HepG2 (cell line): Measurements from ENCODE around the gene ELMOD3. TPM values are rescaled to one million over a fixed set of nuclear protein-coding genes. Genes with fewer than 3 reads are reported as not detected.

Source experiments
- CBFB ChIP-seq: sonication (generic); formaldehyde crosslinking; IDR thresholded peaks from 2 replicates; pipeline ENCODE4 v1.4.0; 2020; ENCODE audit warnings: missing genetic modification reagents
- ELF3 ChIP-seq: IDR thresholded peaks from 2 replicates; pipeline ENCODE4 v1.6.1; 2016; ENCODE audit warnings: missing genetic modification reagents, missing compliant biosample characterization
- FOXO1 ChIP-seq: sonication (generic); formaldehyde crosslinking; IDR thresholded peaks from 2 replicates; pipeline ENCODE4 v1.4.0; 2020; ENCODE audit warnings: missing genetic modification reagents
- HIVEP1 ChIP-seq: sonication (generic); formaldehyde crosslinking; IDR thresholded peaks from 2 replicates; pipeline ENCODE4 v1.4.0; 2020; ENCODE audit warnings: mild to moderate bottlenecking, missing genetic modification reagents
- ISX ChIP-seq: sonication (generic); formaldehyde crosslinking; conservative IDR thresholded peaks from 2 replicates; pipeline ENCODE4 v1.5.0; 2020; ENCODE audit warnings: missing genetic modification reagents
- KDM1A ChIP-seq: IDR thresholded peaks from 2 replicates; pipeline ENCODE4 v1.6.1; 2016; ENCODE audit warnings: missing compliant biosample characterization
- KLF13 ChIP-seq: sonication (generic); formaldehyde crosslinking; IDR thresholded peaks from 2 replicates; pipeline ENCODE4 v1.4.0; 2020; ENCODE audit warnings: mild to moderate bottlenecking, missing genetic modification reagents
- MEIS1 ChIP-seq: sonication (generic); formaldehyde crosslinking; IDR thresholded peaks from 2 replicates; pipeline ENCODE4 v1.9.0; 2021; ENCODE audit warnings: mild to moderate bottlenecking, missing genetic modification reagents, moderate library complexity, borderline replicate concordance
- MIER2 ChIP-seq: IDR thresholded peaks from 2 replicates; pipeline ENCODE4 v1.6.1; 2016; ENCODE audit warnings: missing biosample characterization, missing genetic modification reagents
- PTBP1 ChIP-seq: fragments of 200-400 bp; formaldehyde crosslinking; IDR thresholded peaks from 2 replicates; pipeline ENCODE4 v1.6.1; 2018; ENCODE audit warnings: low read length, low read depth; ENCODE audit not compliant: poor library complexity, severe bottlenecking
- RBM22 ChIP-seq: fragments of 200-400 bp; formaldehyde crosslinking; optimal IDR thresholded peaks from 2 replicates; pipeline ENCODE3; 2017; ENCODE audit warnings: mild to moderate bottlenecking, low read length, moderate library complexity
- RNF2 ChIP-seq: fragments of 450-650 bp; conservative IDR thresholded peaks from 2 replicates; pipeline ENCODE4 v1.6.1; 2016; ENCODE audit warnings: low read depth
- TCF7L2 ChIP-seq: IDR thresholded peaks from 2 replicates; pipeline ENCODE4 v1.6.1; 2011; ENCODE audit warnings: mild to moderate bottlenecking, low read depth, low read length, moderate library complexity
- ZNF431 ChIP-seq: sonication (generic); formaldehyde crosslinking; IDR thresholded peaks from 2 replicates; pipeline ENCODE4 v1.9.0; 2022; ENCODE audit warnings: missing genetic modification reagents, low read depth, mild to moderate bottlenecking, borderline replicate concordance
- ZNF569 ChIP-seq: sonication (generic); formaldehyde crosslinking; IDR thresholded peaks from 2 replicates; pipeline ENCODE4 v1.5.0; 2020; ENCODE audit warnings: mild to moderate bottlenecking, missing genetic modification reagents, moderate library complexity, borderline replicate concordance
- ZNF792 ChIP-seq: IDR thresholded peaks from 2 replicates; pipeline ENCODE4 v1.6.1; 2016
- polyA plus RNA-seq, 8 experiments: library from polyadenylated mRNA; depleted of rRNA in 3 of 8; stranded (reverse) in 7 of 8; unstranded in 1 of 8; fragments of >200 nt; fragmentation: Illumina TruSeq in 4 of 8; extraction: Trizol in 4 of 8; gene quantifications; 2 replicates each; pipeline versions ENCODE4 v1.2.1 to v1.2.3, GENCODE V29; 2011 to 2016; ENCODE audit warnings: low read depth in 4 of 8, missing spikeins in 1 of 8, mixed read lengths in 1 of 8; ENCODE audit not compliant: insufficient read depth in 1 of 8
- total RNA-seq, 5 experiments: library from RNA; depleted of rRNA; stranded (reverse); fragments of >200 nt; fragmentation: Illumina TruSeq; extraction: Trizol; gene quantifications; 2 replicates each; pipeline ENCODE4 v1.2.3, GENCODE V29; 2016; ENCODE audit warnings: low read depth in 1 of 5
- TF ChIP-seq, protein P1 (sequence below), 2 experiments: sonication (generic) in 1 of 2; formaldehyde crosslinking in 1 of 2; IDR thresholded peaks; 2 replicates each; pipeline versions ENCODE4 v1.4.0 to v1.6.1; 2016 to 2020; ENCODE audit warnings: borderline replicate concordance in 1 of 2, low read depth in 1 of 2, mild to moderate bottlenecking in 1 of 2, missing genetic modification reagents in 1 of 2
- TF ChIP-seq, protein P2 (sequence below): sonication (generic); formaldehyde crosslinking; IDR thresholded peaks from 2 replicates; pipeline ENCODE4 v1.4.0; 2020; ENCODE audit warnings: mild to moderate bottlenecking, missing genetic modification reagents

The ELMOD3 gene
- total and polyA plus RNA-seq, 2 of the 13 experiments (the other 11 are each of a cell fraction or from before 2014, with no cell fraction given), result 13.3 to 19.5 TPM

GRCh38 chr2:85390941-85391669 is 36.5 kb downstream of the ELMOD3 start (continued):
- TF ChIP-seq, protein P1, sequence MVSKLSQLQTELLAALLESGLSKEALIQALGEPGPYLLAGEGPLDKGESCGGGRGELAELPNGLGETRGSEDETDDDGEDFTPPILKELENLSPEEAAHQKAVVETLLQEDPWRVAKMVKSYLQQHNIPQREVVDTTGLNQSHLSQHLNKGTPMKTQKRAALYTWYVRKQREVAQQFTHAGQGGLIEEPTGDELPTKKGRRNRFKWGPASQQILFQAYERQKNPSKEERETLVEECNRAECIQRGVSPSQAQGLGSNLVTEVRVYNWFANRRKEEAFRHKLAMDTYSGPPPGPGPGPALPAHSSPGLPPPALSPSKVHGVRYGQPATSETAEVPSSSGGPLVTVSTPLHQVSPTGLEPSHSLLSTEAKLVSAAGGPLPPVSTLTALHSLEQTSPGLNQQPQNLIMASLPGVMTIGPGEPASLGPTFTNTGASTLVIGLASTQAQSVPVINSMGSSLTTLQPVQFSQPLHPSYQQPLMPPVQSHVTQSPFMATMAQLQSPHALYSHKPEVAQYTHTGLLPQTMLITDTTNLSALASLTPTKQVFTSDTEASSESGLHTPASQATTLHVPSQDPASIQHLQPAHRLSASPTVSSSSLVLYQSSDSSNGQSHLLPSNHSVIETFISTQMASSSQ (IDR thresholded peaks at IDR 0.05; ENCODE audit: low read depth), result no peak
- TF ChIP-seq, protein P1 (CRISPR knock-in tag; IDR thresholded peaks at IDR 0.05; ENCODE audit: borderline replicate concordance), result 0 out of 2 replicates have a peak, but pooled peaks have one; percentile 30
- TF ChIP-seq TCF7L2 (no peak), PTBP1 (no peak), ELF3 (CRISPR knock-in tag) (0 out of 2 replicates have a peak, but pooled peaks have one; percentile 46), KLF13 (CRISPR knock-in tag) (no peak), ISX (CRISPR knock-in tag) (no peak), RNF2 (no peak), RBM22 (no peak), MIER2 (CRISPR knock-in tag) (no peak), CBFB (no peak), HIVEP1 (CRISPR knock-in tag) (no peak), ZNF431 (CRISPR knock-in tag) (no peak), KDM1A (CRISPR knock-in tag) (no peak), FOXO1 (CRISPR knock-in tag) (peak; percentile 64), ZNF569 (CRISPR knock-in tag) (no peak), MEIS1 (CRISPR knock-in tag) (peak; percentile 51; the same call in 1 of the 2 replicates), ZNF792 (CRISPR knock-in tag) (no peak)
- TF ChIP-seq, protein P2, sequence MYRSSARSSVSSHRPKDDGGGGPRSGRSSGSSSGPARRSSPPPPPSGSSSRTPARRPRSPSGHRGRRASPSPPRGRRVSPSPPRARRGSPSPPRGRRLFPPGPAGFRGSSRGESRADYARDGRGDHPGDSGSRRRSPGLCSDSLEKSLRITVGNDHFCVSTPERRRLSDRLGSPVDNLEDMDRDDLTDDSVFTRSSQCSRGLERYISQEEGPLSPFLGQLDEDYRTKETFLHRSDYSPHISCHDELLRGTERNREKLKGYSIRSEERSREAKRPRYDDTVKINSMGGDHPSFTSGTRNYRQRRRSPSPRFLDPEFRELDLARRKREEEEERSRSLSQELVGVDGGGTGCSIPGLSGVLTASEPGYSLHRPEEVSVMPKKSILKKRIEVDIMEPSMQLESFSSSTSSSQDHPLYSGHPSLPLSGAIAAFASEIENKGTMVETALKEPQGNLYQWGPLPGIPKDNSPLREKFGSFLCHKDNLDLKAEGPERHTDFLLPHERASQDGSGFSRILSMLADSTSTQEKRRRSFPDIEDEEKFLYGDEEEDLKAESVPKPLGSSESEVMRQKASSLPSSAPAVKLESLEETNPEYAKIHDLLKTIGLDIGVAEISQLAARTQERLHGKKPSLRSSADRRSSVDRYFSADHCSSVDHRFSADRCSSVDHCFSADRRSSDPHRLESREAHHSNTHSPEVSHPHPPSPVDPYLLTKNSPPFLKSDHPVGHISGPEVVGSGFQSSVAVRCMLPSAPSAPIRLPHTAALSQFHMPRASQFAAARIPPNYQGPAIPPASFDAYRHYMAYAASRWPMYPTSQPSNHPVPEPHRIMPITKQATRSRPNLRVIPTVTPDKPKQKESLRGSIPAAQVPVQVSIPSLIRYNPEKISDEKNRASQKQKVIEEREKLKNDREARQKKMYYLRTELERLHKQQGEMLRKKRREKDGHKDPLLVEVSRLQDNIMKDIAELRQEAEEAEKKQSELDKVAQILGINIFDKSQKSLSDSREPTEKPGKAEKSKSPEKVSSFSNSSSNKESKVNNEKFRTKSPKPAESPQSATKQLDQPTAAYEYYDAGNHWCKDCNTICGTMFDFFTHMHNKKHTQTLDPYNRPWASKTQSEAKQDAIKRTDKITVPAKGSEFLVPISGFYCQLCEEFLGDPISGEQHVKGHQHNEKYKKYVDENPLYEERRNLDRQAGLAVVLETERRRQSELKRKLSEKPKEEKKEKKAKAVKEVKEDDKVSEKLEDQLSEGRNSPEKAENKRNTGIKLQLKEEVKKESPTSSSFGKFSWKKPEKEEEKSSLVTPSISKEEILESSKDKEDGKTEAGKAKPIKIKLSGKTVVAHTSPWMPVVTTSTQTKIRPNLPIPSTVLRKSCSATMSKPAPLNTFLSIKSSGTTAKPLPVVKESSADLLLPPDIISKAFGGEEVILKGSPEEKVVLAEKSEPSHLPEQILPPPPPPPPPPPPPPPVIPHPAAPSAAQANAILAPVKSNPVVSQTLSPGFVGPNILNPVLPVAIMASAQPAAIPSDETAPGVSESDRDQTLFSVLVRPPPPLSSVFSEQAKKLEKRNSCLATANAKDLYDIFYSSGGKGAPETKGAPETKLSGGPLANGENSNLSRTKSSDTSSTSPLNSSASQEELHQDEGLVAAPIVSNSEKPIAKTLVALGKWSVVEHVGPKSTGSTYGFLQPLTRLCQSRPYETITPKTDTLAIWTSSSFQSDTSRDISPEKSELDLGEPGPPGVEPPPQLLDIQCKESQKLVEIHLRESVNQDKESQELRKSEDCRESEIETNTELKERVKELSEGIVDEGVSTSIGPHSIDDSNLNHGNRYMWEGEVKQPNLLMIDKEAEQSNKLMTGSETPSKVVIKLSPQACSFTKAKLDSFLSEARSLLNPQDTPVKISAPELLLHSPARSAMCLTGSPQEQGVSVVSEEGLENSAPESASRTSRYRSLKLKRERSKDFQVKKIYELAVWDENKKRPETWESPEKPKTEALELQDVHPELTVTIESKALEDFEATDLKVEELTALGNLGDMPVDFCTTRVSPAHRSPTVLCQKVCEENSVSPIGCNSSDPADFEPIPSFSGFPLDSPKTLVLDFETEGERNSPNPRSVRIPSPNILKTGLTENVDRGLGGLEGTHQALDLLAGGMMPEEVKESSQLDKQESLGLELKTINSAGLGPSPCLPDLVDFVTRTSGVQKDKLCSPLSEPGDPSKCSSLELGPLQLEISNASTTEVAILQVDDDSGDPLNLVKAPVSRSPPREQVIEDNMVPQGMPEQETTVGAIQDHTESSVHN, result no peak
